ENCODE results near the gene NHSL1.

Gene NHSL1, protein sequence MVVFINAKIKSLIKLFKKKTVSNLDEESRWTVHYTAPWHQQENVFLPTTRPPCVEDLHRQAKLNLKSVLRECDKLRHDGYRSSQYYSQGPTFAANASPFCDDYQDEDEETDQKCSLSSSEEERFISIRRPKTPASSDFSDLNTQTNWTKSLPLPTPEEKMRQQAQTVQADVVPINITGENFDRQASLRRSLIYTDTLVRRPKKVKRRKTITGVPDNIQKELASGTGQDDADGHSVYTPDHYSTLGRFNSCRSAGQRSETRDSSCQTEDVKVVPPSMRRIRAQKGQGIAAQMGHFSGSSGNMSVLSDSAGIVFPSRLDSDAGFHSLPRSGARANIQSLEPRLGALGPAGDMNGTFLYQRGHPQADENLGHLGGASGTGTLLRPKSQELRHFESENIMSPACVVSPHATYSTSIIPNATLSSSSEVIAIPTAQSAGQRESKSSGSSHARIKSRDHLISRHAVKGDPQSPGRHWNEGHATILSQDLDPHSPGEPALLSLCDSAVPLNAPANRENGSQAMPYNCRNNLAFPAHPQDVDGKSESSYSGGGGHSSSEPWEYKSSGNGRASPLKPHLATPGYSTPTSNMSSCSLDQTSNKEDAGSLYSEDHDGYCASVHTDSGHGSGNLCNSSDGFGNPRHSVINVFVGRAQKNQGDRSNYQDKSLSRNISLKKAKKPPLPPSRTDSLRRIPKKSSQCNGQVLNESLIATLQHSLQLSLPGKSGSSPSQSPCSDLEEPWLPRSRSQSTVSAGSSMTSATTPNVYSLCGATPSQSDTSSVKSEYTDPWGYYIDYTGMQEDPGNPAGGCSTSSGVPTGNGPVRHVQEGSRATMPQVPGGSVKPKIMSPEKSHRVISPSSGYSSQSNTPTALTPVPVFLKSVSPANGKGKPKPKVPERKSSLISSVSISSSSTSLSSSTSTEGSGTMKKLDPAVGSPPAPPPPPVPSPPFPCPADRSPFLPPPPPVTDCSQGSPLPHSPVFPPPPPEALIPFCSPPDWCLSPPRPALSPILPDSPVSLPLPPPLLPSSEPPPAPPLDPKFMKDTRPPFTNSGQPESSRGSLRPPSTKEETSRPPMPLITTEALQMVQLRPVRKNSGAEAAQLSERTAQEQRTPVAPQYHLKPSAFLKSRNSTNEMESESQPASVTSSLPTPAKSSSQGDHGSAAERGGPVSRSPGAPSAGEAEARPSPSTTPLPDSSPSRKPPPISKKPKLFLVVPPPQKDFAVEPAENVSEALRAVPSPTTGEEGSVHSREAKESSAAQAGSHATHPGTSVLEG (N-terminal part only)

GRCh38 chr6:138499303-138500018, at the start of gene NHSL1:
TSS of gene NHSL1 (minus strand) at chr6:138499494. CDS start at chr6:138499290, 204 bp downstream.
- DNase-seq = no peak

- no peak for DNase-seq
These were observed 47.5 kb upstream of the NHSL1 start for GRCh38 chr6:138546733-138547185.

- DNase-seq = no peak
These were observed 46.3 kb upstream of the NHSL1 start for GRCh38 chr6:138545621-138545980.

- DNase-seq = no peak
These were observed 45.2 kb upstream of the NHSL1 start for GRCh38 chr6:138544501-138544900.

DNA sequence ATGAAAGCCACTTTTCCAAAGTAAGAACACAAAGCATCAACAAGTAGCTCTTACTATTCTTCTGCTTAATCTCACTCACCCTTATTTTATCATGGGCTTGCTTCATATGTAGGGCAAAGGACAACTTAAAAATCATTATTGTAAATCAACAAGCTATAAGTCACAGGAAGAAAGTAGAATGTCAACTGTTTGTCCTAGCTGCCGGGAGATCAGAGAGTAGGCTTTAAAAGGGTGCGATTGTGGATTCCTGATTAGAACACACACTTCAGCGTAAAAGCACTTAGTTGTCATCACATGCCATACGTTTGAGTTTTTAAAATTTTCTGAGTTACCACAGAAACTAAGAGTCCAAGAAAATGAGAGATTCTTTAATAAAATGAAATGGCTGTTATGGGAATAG, 44.4 kb upstream of the NHSL1 start:
- no peak for DNase-seq

DNA sequence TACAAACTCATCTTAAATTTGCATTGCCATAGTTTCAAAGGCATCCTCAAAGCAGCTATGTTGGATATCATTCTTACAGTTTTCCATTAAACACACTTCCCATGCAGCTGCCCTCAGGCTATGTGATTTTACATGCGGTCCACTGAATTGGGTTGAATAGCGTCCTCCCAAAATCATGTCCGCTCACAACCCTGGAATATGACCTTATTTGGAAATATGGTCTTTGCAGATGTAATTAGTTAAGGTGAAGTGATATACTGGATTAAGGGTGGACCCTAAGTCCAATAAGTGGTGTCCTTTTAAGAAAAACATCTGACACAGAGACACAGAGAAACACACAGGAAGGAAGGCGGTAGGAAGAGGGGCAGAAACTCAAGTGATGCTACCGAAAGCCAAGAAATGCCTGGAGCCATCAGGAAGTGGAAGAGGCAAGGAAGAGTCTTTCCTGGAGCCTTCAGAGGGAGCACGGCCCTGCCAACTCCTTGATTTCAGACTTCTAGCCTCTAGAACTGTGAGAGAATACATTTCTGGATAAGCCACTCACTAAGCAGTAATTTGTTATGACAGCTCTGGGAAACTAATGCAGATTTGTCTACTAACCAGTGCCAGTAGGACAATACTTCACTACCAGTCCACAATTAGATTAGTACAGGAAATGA, 42.7 kb upstream of the NHSL1 start:
- no peak for DNase-seq

DNA sequence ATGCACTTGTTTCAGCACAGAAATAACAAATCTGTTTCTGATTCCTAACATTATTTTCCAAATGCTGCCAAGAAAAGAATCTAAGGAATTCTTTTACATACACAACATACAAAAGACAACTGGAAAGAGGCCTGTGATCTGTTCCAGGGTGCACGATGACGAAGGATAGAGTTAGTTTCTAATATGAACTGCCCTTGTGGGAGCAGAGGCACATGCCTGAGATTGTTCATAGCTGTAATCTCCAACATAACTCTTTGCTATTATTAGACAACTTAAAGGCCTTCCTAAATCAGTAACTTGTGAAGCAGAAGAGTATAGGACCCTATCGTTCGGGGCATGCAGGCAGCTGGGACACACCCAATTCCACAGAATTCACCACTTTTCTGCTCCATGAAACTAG, 41.2 kb upstream of the NHSL1 start:
- DNase-seq = no peak

- no peak for DNase-seq
These were observed 40.6 kb upstream of the NHSL1 start for GRCh38 chr6:138539876-138540275.

DNA sequence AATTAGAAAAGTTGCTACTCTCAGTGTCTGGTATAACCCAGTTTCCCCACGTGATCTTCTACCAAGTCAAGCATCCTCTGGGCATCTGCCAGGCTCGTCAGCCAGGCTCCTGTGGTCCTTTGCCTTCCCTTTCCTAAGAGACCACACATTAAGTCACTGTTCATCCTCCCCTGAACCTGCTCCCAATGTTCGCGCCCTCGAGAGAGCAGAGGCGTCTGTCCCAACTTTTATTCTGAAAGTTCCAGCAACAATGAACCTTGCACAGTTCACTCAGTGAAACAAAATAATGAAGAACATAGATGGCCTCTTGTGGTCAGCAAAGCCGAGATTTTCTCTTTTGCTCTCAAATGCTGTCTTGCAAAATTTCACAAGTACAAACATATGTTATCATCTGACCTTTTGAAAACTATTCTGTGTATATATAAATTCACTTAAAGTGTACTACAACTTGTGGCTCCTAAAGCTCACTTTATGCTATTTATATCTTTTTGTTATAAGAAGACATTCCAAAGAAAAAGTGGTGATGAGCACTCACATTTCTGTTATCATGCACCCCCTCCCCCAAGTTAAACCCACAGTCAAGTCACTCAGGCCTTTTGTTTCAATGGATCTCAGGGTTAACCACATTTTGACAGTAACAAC, 39.2 kb upstream of the NHSL1 start:
- no peak for DNase-seq

DNA sequence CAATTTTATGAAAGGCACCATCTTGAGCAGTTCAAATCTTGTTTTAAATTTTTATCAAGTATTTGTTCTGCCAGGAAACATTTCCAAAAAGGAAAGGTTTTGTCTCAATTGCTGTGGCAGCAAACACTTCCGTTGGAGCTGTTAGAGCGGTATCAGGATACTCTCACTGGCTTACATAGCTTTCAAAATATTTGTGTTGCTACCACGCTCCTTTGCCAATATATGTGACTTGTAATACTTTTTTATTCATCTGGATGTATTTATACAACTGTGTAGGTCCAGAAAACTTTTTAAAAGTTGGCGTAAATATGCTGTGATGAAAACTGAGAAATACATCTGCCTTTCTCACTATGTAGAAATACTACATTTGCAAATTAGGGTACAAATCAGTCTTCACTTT, 37.8 kb upstream of the NHSL1 start:
- no peak for DNase-seq

DNA sequence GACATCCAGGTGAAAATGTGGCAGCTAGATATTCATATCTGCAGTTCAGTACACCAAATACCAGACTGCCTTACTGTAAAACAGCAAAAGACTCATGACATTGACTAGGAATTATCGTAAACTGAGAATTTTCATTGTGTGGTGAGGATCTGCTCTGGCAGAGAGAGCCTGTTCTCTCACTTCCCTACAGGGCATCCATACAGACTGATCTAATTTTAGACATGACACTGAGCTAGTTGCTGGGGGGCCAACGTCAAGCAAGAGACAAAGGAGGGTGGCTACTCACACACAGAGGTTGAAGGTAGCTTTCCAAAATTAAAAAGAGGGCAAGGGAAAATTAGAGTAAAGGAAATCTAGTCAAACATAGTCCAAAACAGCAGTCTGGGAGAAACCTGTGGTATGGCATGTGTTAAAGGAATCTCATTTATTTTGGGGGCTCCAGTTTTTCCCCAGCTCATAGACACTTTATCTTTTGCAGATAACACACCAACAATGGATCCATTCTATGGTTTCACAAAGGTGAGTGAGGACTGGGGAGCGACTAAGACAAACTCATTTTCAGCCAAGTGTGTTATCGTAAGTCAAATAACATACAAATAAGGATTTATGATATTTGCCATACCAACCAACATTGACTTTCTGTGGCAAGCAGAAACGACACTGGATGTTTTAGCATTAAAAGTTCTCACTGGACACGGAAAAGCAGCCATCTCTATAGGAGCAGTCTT, 36.6 kb upstream of the NHSL1 start:
- no peak for DNase-seq

- DNase-seq = no peak
These were observed 34.4 kb upstream of the NHSL1 start for GRCh38 chr6:138533667-138534066.

DNA sequence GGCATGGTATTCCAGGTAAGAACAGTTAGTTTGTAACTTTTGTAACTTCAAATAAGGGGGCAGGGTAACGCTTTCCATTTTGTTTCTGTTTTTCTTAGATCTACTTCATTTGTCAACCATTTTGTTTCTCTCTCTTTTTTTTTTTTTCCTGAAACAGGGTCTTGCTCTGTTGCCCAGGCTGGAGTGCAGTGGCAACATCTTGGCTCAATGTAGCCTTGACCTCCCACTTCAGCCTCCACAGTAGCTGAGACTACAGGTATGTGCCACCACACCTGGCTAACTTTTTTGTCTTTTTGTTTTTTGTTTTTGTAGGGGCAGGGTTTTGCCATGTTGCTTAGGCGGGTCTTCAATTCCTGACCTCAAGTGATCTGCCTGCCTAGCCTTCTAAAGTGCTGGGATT, 32.1 kb upstream of the NHSL1 start:
- DNase-seq = no peak

GRCh38 chr6:138529478-138529877, 30.2 kb upstream of the NHSL1 start:
- no peak for DNase-seq

DNA sequence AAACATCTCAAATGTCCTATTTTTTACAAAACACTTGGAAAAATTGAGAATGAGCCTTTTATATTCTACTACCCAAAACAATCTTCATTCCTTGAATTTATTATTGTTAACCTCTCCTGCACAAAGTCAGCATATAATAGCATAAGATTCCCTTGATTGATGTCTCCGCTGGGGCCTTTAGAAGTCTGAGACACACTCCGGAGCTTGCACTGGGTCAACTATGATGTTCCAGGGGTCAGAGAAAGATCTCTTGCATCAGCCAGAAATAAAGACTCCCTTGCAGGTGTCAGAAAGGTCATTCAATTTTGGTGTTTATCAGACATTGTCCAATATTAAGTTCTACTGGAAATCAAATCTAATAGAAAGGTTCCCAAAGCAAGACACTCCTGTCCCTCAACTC, 29.7 kb upstream of the NHSL1 start:
- DNase-seq = no peak

GRCh38 chr6:138528137-138528536, 28.8 kb upstream of the NHSL1 start:
- DNase-seq = no peak

GRCh38 chr6:138527411-138528088, 28.3 kb upstream of the NHSL1 start:
- DNase-seq = no peak

DNA sequence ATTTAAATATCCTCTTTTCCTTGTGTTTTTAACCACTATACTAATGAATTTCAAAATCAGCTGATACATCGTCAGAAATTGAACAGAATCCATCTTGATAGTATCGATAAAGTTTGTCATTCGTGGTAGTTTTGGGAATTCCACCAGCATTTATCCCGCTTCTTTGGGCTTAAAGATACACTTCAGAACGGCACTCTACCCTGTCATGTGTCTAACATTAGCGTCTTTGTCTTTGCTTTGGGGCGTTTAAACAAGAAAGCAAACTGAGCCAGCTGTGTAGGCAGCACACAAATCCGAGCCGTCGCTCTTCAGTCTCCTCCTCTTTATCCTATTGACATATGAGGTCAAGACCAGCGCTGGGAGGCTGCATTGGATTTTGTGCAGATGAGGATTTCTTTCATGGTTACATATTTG, 27.5 kb upstream of the NHSL1 start:
- DNase-seq = no peak

- DNase-seq = no peak
These were observed 26.1 kb upstream of the NHSL1 start for GRCh38 chr6:138525355-138525754.

- DNase-seq = no peak
These were observed 25.2 kb upstream of the NHSL1 start for GRCh38 chr6:138524526-138524925.

All from activated CD4-positive, alpha-beta T cell treated with anti-CD3 and anti-CD28 coated beads for 1 hour (primary cell).